GM23248 (cell line): ENCODE results near the gene PIP5K1B. TPM values are rescaled to one million over a fixed set of nuclear protein-coding genes. Genes with fewer than 3 reads are reported as not detected.

Experiments
- DNase-seq: peaks from one replicate; pipeline ENCODE4 v3.0.0-alpha.2; 2015
- H2AFZ ChIP-seq: fragments of 200-600 bp; sonication (generic); 2 replicates; pipeline ENCODE4 v1.6.1; 2016; ENCODE audit warnings: antibody characterized with exemption
- H3F3A ChIP-seq: fragments of 200-600 bp; sonication (generic); 2 replicates; pipeline ENCODE4 v1.6.1; 2016; ENCODE audit warnings: mild to moderate bottlenecking, antibody characterized with exemption, mixed run types; ENCODE audit not compliant: insufficient read depth
- H3K27ac ChIP-seq: fragments of 200-600 bp; sonication (generic); 2 replicates; pipeline ENCODE4 v1.5.1; 2016; ENCODE audit warnings: mild to moderate bottlenecking
- H3K27me3 ChIP-seq: fragments of 200-600 bp; sonication (generic); replicated peaks from 2 replicates; pipeline ENCODE4 v1.6.1; 2016; ENCODE audit warnings: mild to moderate bottlenecking; ENCODE audit not compliant: insufficient read depth
- H3K36me3 ChIP-seq: fragments of 200-600 bp; sonication (generic); 2 replicates; pipeline ENCODE4 v1.6.1; 2016; ENCODE audit warnings: low read depth, mild to moderate bottlenecking
- H3K4me1 ChIP-seq: fragments of 200-600 bp; sonication (generic); 2 replicates; pipeline ENCODE4 v1.6.1; 2016; ENCODE audit warnings: mild to moderate bottlenecking; ENCODE audit not compliant: insufficient read depth
- H3K4me2 ChIP-seq: fragments of 200-600 bp; sonication (generic); one replicate; pipeline ENCODE4 v1.6.1; 2016; ENCODE audit warnings: mild to moderate bottlenecking; ENCODE audit not compliant: unreplicated experiment
- H3K4me3 ChIP-seq: fragments of 200-600 bp; sonication (generic); 2 replicates; pipeline ENCODE4 v1.5.1; 2016; ENCODE audit warnings: mild to moderate bottlenecking
- H3K79me2 ChIP-seq: fragments of 200-600 bp; sonication (generic); 2 replicates; pipeline ENCODE4 v1.6.1; 2016; ENCODE audit warnings: mild to moderate bottlenecking; ENCODE audit not compliant: insufficient read depth
- H3K9ac ChIP-seq: fragments of 200-600 bp; sonication (generic); 2 replicates; pipeline ENCODE4 v1.6.1; 2016; ENCODE audit warnings: mild to moderate bottlenecking
- H3K9me2 ChIP-seq: fragments of 200-600 bp; sonication (generic); 2 replicates; pipeline ENCODE4 v1.6.1; 2016; ENCODE audit warnings: mixed run types, mild to moderate bottlenecking, moderate library complexity; ENCODE audit not compliant: insufficient read depth
- H3K9me3 ChIP-seq: fragments of 200-600 bp; sonication (generic); one replicate; pipeline ENCODE4 v1.6.1; 2017; ENCODE audit warnings: low read depth
- H4K20me1 ChIP-seq: fragments of 200-600 bp; sonication (generic); 2 replicates; pipeline ENCODE4 v1.6.0; 2016; ENCODE audit not compliant: insufficient read depth
- EZH2 ChIP-seq: fragments of 200-600 bp; sonication (generic); IDR thresholded peaks from 2 replicates; pipeline ENCODE4 v1.6.1; 2018; ENCODE audit warnings: antibody characterized with exemption, mild to moderate bottlenecking; ENCODE audit not compliant: insufficient read depth, poor library complexity, severe bottlenecking
- EZH2phosphoT487 ChIP-seq: fragments of 200-600 bp; sonication (generic); IDR thresholded peaks from 2 replicates; pipeline ENCODE4 v1.6.1; 2018; ENCODE audit warnings: antibody characterized with exemption, moderate library complexity, mild to moderate bottlenecking, low read depth; ENCODE audit not compliant: insufficient read depth
- WGBS, 2 experiments: methylation state at CpG; one replicate each; pipeline ENCODE4 v1.1.6; 2015 to 2017; ENCODE audit warnings: low lambda C conversion rate in 2 of 2, low coverage in 1 of 2; ENCODE audit errors: missing lambda C conversion rate in 2 of 2; 5-methylcytosine and 5-hydroxymethylcytosine counted together
- in situ Hi-C: fragments of 300-500 bp; cut with MboI; formaldehyde crosslinking; loops from 2 replicates; pipeline ENCODE4 v1.15.0; 2020
- polyA plus RNA-seq: library from polyadenylated mRNA; unstranded; fragments of >200 nt; fragmentation: Nextera tagmentation; extraction: Ambion mirVana; gene quantifications from 2 replicates; pipeline ENCODE4 v1.2.1, GENCODE V29; 2016
- total RNA-seq: library from RNA; depleted of rRNA; stranded (reverse); fragments of >200 nt; shearing (Covaris generic); gene quantifications from 2 replicates; pipeline ENCODE4 v1.2.3, GENCODE V29; 2014

The PIP5K1B gene
- total and polyA plus RNA-seq, 2 experiments from 2014 or later = not detected

DNA sequence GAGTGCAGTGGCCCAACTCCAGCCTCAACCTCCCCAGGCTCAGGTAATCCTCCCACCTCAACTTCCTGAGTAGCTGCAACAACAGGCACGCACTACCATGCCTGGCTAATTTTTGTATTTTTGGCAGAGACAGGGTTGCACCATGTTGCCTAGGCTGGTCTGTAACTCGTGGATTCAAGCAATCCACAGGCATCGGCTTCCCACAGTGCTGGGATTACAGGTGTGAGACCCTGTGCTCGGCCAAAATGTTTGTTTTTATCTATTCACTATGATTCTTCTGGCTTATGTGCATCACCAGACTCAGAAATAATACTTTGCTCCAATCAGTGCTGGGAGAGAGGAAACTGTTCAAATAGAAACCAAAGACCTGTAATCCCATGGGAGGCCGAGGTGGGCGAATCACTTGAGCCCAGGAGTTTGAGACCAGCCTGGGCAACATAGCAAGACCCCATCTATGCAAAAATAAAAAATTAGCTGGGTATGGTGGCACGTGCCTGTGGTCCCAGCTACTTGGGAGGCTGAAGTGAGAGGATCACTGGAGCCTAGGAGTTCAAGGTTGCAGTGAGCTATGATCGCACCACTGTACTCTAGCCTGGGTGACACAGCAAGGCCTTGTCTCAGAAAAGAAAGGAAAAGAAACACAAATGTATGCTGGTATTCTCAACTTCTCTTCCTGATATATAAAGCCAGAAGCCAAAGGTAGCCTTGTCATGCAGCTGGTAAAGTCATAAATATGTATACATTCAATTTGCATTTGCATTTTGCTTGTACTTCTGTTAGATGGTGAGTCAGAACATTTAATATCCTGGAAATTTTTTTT is 4.5 kb downstream of the PIP5K1B start:
- Histone ChIP-seq H3K27me3 (peaks cover 44% of the 10 kb centered on the region), H3K79me2 (no peaks in the 10 kb centered on the region), H3K27ac (no peak overlapping the region), H3F3A (no peaks in the 10 kb centered on the region), H4K20me1 (no peaks in the 10 kb centered on the region), H3K9me2 (0 out of 2 replicates have a peak, but pooled peaks cover 2% of the 10 kb centered on the region), H3K4me1 (no peaks in the 10 kb centered on the region), H3K4me2 (no peak overlapping the region), H3K9me3 (no peaks in the 10 kb centered on the region), H3K4me3 (no peak overlapping the region), H2AFZ (no peak overlapping the region), H3K9ac (no peak overlapping the region), H3K36me3 (no peaks in the 10 kb centered on the region)
- WGBS, 2 experiments = 40 to 44% methylated on average over 8 of the region's 8 CpGs
- no peak for TF ChIP-seq EZH2
- no peak for TF ChIP-seq EZH2phosphoT487
- DNase-seq = no peak
- in situ Hi-C loops = no loop called here

DNA sequence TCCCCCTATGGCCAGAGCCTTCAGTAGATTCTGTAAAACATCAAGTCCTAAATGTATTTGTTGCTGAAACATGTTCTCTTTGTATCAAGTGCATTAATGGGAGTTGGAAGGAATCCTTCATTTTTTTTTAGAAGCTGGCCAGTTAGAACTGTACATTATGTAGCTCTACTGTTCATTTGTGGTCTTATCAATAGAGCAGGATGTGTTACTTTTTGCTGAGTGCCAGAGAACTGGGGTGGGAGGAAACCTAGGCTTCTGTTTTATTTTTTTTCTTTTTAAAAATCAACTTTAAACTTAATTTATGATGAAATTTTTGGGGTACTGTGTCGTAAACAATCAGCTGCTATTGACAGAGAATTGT is 5.1 kb downstream of the PIP5K1B start:
- peaks cover 43% of the 10 kb centered on the region for H3K27me3 ChIP-seq
- no peak for TF ChIP-seq EZH2phosphoT487
- no peak for TF ChIP-seq EZH2
- H3K36me3 ChIP-seq = no peaks in the 10 kb centered on the region
- H3K4me1 ChIP-seq = no peaks in the 10 kb centered on the region
- no peaks in the 10 kb centered on the region for H3K79me2 ChIP-seq
- no peaks in the 10 kb centered on the region for H3K9me3 ChIP-seq
- 0 out of 2 replicates have a peak, but pooled peaks cover 2% of the 10 kb centered on the region for H3K9me2 ChIP-seq
- H3K4me2 ChIP-seq = no peak overlapping the region
- no peak overlapping the region for H3K27ac ChIP-seq
- H3K4me3 ChIP-seq = no peak overlapping the region
- no peaks in the 10 kb centered on the region for H4K20me1 ChIP-seq
- in situ Hi-C loops = no loop called here
- H2AFZ ChIP-seq = no peak overlapping the region
- 2 to 8% methylated on average over 1 of the region's 1 CpG for WGBS, 2 experiments
- no peaks in the 10 kb centered on the region for H3F3A ChIP-seq
- no peak for DNase-seq
- no peak overlapping the region for H3K9ac ChIP-seq

- H4K20me1 ChIP-seq = no peaks in the 10 kb centered on the region
- no peak overlapping the region for H3K27ac ChIP-seq
- H3K9me2 ChIP-seq = 0 out of 2 replicates have a peak, but pooled peaks cover 2% of the 10 kb centered on the region
- TF ChIP-seq EZH2 = no peak
- TF ChIP-seq EZH2phosphoT487 = no peak
- no peak overlapping the region for H3K4me3 ChIP-seq
- H3K4me1 ChIP-seq = no peaks in the 10 kb centered on the region
- in situ Hi-C loops = no loop called here
- DNase-seq = no peak
- no peaks in the 10 kb centered on the region for H3K36me3 ChIP-seq
- no peak overlapping the region for H2AFZ ChIP-seq
- H3K9me3 ChIP-seq = no peaks in the 10 kb centered on the region
- H3K27me3 ChIP-seq = peaks cover 36% of the 10 kb centered on the region
- WGBS, 2 experiments = 4 to 11% methylated on average over 2 of the region's 2 CpGs
- no peaks in the 10 kb centered on the region for H3K79me2 ChIP-seq
- no peaks in the 10 kb centered on the region for H3F3A ChIP-seq
- H3K9ac ChIP-seq = no peak overlapping the region
- H3K4me2 ChIP-seq = no peak overlapping the region
Observed at GRCh38 chr9:68711281-68711680, 6.2 kb downstream of the PIP5K1B start.

- H3K27me3 ChIP-seq = peaks cover 29% of the 10 kb centered on the region
- 21 to 27% methylated on average over 5 of the region's 5 CpGs for WGBS, 2 experiments
- no peak overlapping the region for H3K27ac ChIP-seq
- H3K79me2 ChIP-seq = no peaks in the 10 kb centered on the region
- no peak overlapping the region for H3K9ac ChIP-seq
- no peaks in the 10 kb centered on the region for H3K36me3 ChIP-seq
- H3K4me3 ChIP-seq = no peak overlapping the region
- no peak for DNase-seq
- no peak overlapping the region for H2AFZ ChIP-seq
- in situ Hi-C loops = no loop called here
- no peaks in the 10 kb centered on the region for H3F3A ChIP-seq
- no peak overlapping the region for H3K4me2 ChIP-seq
- TF ChIP-seq EZH2 (no peak), EZH2phosphoT487 (no peak)
- no peaks in the 10 kb centered on the region for H3K9me3 ChIP-seq
- H3K9me2 ChIP-seq = 0 out of 2 replicates have a peak, but pooled peaks cover 2% of the 10 kb centered on the region
- H3K4me1 ChIP-seq = no peaks in the 10 kb centered on the region
- no peaks in the 10 kb centered on the region for H4K20me1 ChIP-seq
Observed at GRCh38 chr9:68711932-68712331, 6.9 kb downstream of the PIP5K1B start.
